K562 (cell line): ENCODE data around the gene CEP192. TPM values are rescaled to one million over a fixed set of nuclear protein-coding genes. Genes with fewer than 3 reads are reported as not detected.

Experiments
- L3MBTL2 ChIP-seq: fragments of 450-650 bp; IDR thresholded peaks from 2 replicates; pipeline ENCODE4 v1.6.1; 2016; ENCODE audit warnings: mild to moderate bottlenecking, moderate library complexity
- MTA3 ChIP-seq: fragments of 450-650 bp; formaldehyde crosslinking; IDR thresholded peaks from 2 replicates; pipeline ENCODE4 v1.6.1; 2017; ENCODE audit warnings: mild to moderate bottlenecking, borderline replicate concordance
- PHF20 ChIP-seq: fragments of 450-650 bp; IDR thresholded peaks from 2 replicates; pipeline ENCODE4 v1.6.1; 2018; ENCODE audit not compliant: partially characterized antibody
- POLR2A ChIP-seq: fragments of 450-650 bp; conservative IDR thresholded peaks from 2 replicates; pipeline ENCODE4 v1.6.1; 2016
- SP1 ChIP-seq: sonication (generic); formaldehyde crosslinking; IDR thresholded peaks from 2 replicates; pipeline ENCODE4 v1.8.1; 2022; ENCODE audit warnings: mild to moderate bottlenecking, missing genetic modification reagents
- ZNF263 ChIP-seq: sonication (generic); formaldehyde crosslinking; IDR thresholded peaks from 2 replicates; pipeline ENCODE4 v1.8.0; 2022; ENCODE audit warnings: mild to moderate bottlenecking, missing genetic modification reagents, borderline replicate concordance
- ZNF609 ChIP-seq: sonication (generic); formaldehyde crosslinking; IDR thresholded peaks from 2 replicates; pipeline ENCODE4 v1.8.1; 2023; ENCODE audit warnings: missing genetic modification reagents, mild to moderate bottlenecking, borderline replicate concordance
- polyA plus RNA-seq, 8 experiments: library from polyadenylated mRNA; depleted of rRNA in 4 of 8; stranded (reverse) in 5 of 8; unstranded in 3 of 8; fragments of >200 nt; fragmentation: Nextera tagmentation in 2 of 8; fragmentation: Illumina TruSeq in 1 of 8; extraction: Ambion mirVana in 2 of 8; extraction: Trizol in 1 of 8; gene quantifications; 2 replicates each; pipeline versions ENCODE4 v1.2.1 to v1.2.3, GENCODE V29; 2011 to 2014; ENCODE audit warnings: inconsistent platforms in 1 of 8, missing spikeins in 1 of 8
- total RNA-seq, 7 experiments: library from RNA; depleted of rRNA in 6 of 7; stranded (reverse); fragments of >200 nt in 6 of 7; fragmentation: Illumina TruSeq in 2 of 7; extraction: Trizol in 2 of 7; gene quantifications; 2 replicates each; pipeline versions ENCODE4 v1.2.1 to v1.2.3, GENCODE V29; 2011 to 2021; ENCODE audit warnings: low replicate concordance in 1 of 7
- TF ChIP-seq, protein P1 (sequence below): fragments of 200-600 bp; sonication (generic); IDR thresholded peaks from one replicate; pipeline ENCODE4 v1.6.1; 2012; ENCODE audit warnings: mild to moderate bottlenecking, low read depth, low read length, inconsistent platforms
- TF ChIP-seq, protein P2 (sequence below): fragments of 450-650 bp; IDR thresholded peaks from 2 replicates; pipeline ENCODE4 v1.6.1; 2016

Gene CEP192
- total and polyA plus RNA-seq, 9 of the 15 experiments (the other 6 are each of a cell fraction or from before 2014, with no cell fraction given), result 14.4 to 54.4 (median 35.8) TPM

DNA sequence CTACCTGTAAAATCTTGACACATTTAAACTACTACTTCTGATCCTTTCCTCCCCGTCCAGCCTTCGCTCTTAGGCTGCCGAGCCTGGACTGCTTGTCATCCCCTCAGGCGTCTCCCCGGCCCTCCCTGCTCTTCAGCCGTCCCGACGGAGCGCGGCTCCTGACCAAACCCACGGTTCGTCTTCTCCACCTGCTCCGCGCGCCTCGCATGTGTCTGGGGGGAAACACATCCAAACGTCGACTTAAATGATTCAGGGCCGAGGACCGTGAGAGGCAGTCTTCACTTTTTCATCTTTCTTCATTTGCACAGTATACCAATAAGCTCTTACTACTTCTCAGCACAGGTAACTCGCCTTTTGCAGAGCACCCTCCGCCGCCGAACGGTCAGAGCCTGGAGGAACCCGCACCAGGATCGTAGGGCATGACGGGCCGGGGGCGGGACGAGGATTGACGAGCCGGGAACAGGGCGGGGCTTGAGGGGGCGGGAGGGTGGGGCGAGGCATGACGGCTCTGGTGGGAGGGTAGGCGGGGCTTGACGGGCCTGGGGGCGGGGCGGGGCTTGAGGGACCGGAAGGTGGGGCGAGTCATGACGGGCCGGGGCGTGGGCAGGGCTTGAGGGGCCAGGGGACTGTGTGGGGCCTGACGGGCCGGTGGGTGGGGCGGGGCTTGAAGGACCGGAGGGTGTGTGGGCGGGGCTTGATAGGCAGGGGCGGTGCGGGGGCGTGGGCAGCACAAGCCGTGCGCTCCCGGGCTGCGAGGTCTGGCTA, 43.7 kb upstream of the CEP192 start, which contains the start of gene SEH1L (continued):
- TF ChIP-seq SP1 (CRISPR knock-in tag) (no peak; the same call in 1 of the 2 replicates), MTA3 (peak; percentile 23), ZNF263 (CRISPR knock-in tag) (peak; percentile 31; the same call in 1 of the 2 replicates), ZNF609 (CRISPR knock-in tag) (no peak; the same call in 1 of the 2 replicates), PHF20 (peak; percentile 59), L3MBTL2 (peak; percentile 73), POLR2A (peak; percentile 88)
- TF ChIP-seq, protein P1, sequence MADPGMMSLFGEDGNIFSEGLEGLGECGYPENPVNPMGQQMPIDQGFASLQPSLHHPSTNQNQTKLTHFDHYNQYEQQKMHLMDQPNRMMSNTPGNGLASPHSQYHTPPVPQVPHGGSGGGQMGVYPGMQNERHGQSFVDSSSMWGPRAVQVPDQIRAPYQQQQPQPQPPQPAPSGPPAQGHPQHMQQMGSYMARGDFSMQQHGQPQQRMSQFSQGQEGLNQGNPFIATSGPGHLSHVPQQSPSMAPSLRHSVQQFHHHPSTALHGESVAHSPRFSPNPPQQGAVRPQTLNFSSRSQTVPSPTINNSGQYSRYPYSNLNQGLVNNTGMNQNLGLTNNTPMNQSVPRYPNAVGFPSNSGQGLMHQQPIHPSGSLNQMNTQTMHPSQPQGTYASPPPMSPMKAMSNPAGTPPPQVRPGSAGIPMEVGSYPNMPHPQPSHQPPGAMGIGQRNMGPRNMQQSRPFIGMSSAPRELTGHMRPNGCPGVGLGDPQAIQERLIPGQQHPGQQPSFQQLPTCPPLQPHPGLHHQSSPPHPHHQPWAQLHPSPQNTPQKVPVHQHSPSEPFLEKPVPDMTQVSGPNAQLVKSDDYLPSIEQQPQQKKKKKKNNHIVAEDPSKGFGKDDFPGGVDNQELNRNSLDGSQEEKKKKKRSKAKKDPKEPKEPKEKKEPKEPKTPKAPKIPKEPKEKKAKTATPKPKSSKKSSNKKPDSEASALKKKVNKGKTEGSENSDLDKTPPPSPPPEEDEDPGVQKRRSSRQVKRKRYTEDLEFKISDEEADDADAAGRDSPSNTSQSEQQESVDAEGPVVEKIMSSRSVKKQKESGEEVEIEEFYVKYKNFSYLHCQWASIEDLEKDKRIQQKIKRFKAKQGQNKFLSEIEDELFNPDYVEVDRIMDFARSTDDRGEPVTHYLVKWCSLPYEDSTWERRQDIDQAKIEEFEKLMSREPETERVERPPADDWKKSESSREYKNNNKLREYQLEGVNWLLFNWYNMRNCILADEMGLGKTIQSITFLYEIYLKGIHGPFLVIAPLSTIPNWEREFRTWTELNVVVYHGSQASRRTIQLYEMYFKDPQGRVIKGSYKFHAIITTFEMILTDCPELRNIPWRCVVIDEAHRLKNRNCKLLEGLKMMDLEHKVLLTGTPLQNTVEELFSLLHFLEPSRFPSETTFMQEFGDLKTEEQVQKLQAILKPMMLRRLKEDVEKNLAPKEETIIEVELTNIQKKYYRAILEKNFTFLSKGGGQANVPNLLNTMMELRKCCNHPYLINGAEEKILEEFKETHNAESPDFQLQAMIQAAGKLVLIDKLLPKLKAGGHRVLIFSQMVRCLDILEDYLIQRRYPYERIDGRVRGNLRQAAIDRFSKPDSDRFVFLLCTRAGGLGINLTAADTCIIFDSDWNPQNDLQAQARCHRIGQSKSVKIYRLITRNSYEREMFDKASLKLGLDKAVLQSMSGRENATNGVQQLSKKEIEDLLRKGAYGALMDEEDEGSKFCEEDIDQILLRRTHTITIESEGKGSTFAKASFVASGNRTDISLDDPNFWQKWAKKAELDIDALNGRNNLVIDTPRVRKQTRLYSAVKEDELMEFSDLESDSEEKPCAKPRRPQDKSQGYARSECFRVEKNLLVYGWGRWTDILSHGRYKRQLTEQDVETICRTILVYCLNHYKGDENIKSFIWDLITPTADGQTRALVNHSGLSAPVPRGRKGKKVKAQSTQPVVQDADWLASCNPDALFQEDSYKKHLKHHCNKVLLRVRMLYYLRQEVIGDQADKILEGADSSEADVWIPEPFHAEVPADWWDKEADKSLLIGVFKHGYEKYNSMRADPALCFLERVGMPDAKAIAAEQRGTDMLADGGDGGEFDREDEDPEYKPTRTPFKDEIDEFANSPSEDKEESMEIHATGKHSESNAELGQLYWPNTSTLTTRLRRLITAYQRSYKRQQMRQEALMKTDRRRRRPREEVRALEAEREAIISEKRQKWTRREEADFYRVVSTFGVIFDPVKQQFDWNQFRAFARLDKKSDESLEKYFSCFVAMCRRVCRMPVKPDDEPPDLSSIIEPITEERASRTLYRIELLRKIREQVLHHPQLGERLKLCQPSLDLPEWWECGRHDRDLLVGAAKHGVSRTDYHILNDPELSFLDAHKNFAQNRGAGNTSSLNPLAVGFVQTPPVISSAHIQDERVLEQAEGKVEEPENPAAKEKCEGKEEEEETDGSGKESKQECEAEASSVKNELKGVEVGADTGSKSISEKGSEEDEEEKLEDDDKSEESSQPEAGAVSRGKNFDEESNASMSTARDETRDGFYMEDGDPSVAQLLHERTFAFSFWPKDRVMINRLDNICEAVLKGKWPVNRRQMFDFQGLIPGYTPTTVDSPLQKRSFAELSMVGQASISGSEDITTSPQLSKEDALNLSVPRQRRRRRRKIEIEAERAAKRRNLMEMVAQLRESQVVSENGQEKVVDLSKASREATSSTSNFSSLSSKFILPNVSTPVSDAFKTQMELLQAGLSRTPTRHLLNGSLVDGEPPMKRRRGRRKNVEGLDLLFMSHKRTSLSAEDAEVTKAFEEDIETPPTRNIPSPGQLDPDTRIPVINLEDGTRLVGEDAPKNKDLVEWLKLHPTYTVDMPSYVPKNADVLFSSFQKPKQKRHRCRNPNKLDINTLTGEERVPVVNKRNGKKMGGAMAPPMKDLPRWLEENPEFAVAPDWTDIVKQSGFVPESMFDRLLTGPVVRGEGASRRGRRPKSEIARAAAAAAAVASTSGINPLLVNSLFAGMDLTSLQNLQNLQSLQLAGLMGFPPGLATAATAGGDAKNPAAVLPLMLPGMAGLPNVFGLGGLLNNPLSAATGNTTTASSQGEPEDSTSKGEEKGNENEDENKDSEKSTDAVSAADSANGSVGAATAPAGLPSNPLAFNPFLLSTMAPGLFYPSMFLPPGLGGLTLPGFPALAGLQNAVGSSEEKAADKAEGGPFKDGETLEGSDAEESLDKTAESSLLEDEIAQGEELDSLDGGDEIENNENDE, result no peak
- TF ChIP-seq, protein P2, sequence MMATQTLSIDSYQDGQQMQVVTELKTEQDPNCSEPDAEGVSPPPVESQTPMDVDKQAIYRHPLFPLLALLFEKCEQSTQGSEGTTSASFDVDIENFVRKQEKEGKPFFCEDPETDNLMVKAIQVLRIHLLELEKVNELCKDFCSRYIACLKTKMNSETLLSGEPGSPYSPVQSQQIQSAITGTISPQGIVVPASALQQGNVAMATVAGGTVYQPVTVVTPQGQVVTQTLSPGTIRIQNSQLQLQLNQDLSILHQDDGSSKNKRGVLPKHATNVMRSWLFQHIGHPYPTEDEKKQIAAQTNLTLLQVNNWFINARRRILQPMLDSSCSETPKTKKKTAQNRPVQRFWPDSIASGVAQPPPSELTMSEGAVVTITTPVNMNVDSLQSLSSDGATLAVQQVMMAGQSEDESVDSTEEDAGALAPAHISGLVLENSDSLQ, result peak; percentile 88
